CD4-positive, alpha-beta T cell treated with Interleukin-4 for 4 hours (primary cell): Measurements from ENCODE around the gene SLC39A2.
A peak's percentile ranks its signal among the peaks of the same experiment; 100 is the strongest.
"Not testable (repeated sequence)": the region's sequence is repeated elsewhere in the genome, so short reads cannot be mapped to it uniquely, and the experiment has no call there.

Experiments used
- DNase-seq: peaks from one replicate; pipeline ENCODE4 v3.0.0-alpha.2; 2020

SLC39A2 gene

DNA sequence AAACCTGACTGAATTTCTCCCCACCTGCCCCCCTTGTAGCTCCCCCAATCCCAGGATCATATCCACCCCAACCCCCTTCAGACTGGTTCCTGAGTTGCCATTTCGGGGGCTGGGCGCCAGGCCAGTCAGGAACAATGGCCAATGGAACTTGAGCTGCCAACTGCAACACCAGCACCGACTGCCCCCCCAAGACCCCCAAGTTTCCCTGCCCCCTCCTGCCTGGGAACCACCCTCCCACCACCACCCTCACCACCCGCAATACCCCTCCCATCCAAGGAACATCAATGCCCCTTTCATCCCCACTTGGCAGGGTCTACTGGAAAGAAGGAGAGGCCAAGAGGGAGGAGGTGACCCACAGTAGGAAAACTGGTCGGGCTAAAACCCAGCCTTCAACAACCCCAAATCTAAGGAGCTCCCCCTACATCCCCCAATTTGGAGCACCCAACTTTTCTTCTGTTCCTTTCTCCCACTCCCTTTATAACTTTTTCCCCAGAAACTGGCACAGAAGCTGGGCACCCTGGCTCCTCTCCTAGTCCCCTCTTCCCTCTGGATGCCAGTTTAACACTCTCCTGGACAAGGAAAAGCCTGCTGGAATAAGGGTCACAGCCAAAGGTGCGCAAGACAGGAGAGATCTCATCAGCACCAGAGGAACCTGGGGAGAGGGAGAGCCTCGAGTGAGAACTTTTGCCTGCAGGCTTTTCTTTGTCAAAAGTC is 27.3 kb downstream of the SLC39A2 start:
- no peak for DNase-seq

DNA sequence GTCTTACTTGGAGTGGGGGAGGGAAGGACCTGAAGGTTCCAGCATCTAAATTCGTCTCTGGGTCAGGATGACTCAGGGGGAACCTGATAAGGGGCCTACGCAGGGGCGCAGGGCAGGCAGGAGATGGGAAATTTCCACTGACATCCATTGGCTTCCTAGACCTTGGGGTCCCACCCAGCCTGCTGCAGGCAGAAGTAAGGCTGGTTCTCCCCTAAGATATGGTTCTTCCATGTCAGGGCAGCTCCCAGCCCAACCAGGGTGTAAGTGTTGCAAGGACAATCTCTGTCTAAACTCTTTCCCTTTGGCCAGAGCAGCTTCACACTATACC is 27.9 kb downstream of the SLC39A2 start:
- no peak for DNase-seq

DNA sequence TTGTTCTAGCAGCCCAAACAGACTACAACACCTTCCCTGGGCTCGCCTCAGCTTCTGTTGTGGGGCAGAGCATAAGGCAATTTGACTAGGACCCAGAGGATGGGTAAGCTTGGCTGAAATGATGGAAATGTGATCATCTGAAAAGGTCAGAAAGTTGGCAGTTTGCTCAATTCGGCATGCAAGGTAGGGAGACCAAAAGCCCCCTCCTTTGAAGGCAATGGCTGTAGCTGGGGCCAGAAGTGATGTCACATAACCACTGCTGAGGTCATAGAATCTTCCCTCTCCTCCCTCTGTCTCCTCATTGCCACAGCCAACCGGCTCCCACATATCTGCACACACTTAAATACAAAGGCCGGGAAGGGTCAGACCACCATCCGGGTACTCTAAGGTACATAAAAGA is 30.8 kb downstream of the SLC39A2 start, which contains the start of gene TPPP2:
TPPP2 (plus strand) TSS at position 301 of the 400 bp plus-strand sequence. CDS start 365 bp downstream, outside the sequence.
- no peak for DNase-seq

DNA sequence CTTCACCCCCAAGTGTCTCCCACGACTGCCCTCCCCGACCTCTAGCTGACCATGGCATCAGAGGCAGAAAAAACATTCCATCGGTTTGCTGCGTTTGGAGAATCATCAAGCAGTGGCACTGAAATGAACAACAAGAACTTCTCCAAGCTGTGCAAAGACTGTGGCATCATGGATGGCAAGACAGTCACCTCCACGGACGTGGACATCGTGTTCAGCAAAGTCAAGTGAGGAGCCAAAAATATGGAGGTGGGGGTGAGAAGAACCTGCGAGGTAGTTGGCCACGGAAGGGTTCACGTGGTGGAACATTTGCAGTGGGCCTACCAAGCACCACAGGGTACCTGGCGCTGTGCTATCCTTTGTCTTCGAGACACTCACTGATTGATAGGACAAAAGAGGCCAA is 31.4 kb downstream of the SLC39A2 start:
- no peak for DNase-seq

DNA sequence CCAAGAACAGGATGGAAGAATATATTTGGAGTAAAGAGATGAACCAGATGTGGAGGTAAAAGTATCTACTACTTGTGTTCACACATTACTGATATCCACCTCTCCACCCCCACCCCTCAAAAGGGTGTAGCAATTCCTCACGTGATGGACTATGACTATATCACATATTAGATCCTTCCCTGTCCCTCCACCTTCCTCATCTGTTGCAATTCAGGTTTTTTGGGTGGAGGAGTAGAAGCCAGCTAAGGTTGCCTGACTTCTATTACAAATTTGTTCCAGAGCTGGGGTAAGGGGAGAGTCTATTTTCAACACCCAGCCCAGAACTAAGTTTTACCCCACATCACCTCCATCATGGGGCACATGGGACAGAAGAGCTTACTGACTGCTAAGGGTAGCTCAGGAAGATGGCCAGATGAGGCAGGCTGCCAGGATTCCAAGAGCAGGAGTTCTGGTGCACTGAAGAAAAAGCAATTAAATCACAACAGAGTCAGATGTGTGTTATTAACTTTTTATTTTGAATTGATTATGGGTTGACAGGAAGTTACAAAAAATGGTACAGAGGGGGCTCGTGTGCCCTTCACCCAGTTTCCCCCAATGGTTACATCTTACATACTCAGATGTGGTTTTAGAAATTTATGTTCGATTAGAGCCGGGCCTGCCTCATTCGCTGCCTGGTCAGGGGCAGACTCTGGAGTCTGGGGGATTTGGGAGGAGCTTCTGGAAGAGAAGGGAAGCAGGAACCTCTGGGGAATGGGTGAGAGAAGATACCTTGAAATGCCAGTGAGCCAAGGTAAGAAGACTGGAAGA is 33.4 kb downstream of the SLC39A2 start:
- DNase-seq = no peak

DNA sequence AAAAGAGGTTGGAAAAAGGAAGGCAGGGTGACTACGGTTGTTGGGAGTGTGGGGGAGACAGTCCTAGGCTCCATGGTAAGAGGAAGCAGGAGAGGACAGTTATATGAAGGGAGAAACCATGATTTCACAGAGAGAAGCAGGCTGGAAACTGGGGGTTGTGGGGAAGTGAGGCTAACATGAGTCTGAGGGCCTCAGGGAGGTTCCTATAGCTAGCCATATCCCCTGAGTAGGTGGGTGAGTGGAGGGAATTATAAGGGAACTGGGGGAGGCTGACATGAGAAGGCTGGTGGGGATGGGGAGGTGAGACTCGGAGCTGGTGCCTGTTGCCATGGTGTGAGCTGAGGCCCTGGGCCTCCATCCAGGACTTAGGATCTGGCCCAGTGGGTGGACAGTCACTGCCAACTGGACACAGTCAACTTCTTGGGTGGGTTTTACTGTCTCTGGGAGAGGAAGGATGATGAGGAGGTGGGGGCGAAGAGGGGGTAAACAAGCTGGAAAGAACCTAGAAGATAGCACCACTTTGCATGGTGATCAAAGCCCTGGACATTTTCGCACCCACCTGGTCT is 34.1 kb downstream of the SLC39A2 start:
- no peak for DNase-seq

DNA sequence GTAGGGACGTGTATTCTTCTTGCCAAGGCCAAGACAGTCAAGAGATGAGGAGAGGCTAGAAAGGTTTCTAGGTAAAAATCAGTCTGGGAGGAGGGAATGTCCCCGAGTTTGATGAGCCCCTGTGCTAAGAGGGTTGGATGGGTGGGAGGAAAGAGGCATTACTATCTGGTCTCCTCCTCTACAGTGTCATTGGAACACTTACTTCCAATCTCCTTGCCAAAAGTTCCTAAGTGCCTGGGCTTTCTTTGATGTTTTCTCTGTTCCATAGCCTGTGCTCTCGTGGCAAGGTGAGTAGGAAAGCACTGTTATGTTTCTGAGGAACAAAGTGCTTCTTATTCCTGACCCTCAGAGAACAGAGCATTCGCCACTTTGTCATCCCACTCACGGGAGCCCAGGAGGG is 35.6 kb downstream of the SLC39A2 start, which contains the start of gene RNASE13:
RNASE13 (minus strand) TSS at position 101 of the 400 bp plus-strand sequence. CDS start 519 bp downstream, outside the sequence.
- DNase-seq = no peak

DNA sequence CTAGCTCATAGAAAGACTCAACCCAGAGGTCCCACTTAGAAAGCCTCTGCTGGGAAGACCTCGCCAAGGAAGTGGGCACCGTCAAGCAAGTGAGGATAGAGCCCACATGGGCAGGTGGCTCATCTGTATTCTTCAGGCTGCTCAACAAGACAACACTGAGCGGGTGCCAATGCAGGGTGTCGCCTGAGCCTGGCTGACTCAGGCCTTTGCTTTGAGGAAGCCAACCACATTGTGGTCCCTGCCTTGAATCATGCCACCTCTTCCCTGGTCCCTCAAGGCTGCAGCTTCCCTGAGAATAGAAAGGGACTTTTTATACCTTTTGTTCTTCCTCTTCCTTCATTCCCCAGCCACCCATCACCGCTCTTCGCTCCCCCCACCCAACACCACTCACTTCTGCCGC is 37.7 kb downstream of the SLC39A2 start:
- no peak for DNase-seq

DNA sequence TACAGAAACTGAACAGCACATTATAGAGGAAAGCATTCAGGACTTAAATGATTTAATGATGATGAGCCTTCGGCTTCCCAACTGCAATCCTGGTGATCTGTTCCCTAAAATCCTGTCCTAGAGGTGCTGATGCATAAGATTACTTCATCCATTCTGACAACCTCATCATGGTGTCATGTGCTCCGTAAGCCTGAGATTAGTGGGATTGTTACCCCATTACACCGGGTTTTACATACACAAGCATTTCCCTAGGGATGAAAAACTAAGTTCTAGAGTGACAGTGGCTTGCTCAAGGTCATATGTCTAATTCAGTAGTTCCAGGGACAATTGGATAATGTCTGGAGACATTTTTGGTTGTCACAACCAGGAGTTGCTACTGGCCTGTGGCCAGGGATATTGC is 38.1 kb downstream of the SLC39A2 start:
- DNase-seq = no peak

DNA sequence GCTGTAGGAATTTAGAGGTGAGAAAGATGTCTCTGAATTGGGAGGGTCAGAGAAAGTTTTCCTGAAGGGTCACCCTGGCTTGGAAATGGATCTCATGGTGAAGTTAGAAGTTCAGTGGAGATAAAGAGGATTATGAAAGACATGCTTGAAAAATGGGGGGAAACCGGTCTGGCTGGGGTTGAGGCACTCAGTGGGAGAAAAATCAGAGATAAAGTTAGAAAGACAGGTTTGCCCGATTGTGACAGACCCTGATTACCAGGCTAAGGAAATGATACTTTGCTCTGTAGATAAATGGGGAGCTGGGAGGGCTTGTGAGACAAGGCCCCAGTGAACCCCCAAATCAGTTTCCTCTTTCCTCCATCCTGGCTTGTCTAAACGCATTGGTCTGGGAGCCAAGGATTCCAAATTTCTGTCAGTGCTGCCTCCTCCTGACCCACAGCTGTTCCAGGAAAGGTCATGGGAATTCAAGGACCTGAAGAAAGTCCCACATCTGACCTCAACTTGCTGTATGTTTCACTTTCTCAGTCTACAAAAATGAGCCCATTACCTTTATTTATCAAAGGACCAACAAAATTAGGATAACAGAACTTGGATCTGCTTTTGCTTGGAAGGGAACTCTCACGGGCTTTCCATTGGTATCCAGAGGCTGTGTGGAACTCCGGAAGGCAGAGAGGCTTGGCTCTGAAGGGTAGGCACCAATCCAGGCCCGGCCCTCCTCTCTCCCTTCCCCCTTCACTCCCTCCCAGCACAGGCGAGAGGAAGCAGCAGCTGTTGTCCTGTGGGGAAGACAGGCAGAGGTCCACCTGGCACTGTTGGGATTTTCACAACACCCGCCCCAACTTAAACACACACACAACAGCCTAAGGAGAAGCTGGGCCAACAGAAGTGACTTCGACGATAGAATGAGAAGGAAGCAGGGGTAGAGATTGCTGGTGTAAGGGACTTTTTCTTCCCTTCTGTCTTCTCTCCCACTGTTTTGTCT is 39.6 kb downstream of the SLC39A2 start:
- DNase-seq = no peak

DNA sequence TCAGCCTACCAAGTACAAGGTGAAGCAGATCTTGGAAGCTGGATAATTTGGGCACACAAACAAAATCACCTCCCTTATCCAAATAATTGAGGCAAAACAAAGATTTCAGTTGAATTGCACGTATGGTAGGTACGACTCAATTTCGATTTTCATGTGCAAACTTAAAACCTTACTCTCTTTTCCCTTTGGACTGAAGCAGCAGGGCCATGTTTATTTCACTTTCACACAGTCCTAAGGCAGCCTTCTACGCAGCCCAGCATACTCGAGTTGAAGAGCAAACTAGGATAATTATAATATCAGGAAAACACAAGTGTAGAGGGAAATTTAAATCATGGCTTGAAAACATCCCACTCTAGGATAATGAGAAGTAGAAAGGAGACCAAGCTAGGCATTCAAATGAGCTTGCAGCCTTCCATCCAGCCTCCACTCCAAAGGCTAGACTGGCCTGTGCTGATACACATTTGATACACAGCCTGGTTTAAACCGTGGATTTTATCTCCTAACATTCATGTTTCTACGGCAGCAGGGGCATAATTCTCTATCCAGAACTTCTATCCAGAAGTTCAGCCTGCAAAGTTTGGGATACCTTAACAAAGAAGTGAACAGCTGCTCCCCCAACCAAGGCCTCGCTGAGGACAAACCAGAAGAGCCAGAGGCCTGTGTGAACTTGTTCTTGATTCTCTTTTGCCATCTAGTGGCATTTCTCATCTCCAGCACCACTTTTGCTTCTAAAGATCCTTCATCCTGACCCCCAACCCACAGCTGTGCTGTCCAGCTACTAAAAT is 40.7 kb downstream of the SLC39A2 start:
- DNase-seq = peak; percentile 45

DNA sequence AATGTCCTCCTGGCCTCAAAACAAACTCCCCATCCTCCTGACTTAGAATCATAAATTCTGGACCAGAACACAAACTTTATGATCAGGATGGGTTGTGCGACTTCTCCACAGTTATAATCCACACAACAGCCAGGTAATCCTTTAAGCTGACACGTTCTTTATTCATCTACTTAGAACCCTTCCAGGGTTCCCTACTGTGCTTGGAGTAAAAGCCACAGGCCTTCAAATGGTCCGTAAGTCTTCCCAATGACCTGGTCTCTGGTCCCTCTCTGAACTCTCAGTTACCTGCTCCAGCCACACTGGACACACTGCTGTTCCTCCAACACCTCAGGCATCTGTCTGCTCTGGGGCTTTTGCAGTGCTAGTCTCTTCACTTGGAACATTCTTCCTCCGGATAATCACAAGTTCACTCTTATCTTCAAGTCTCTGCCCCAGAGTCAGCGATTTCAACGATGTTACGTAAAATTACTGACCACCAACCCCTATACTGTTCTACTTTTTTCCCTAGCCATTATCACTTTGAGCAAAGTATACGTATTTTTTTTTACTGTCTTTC is 41.4 kb downstream of the SLC39A2 start:
- DNase-seq = no peak

DNA sequence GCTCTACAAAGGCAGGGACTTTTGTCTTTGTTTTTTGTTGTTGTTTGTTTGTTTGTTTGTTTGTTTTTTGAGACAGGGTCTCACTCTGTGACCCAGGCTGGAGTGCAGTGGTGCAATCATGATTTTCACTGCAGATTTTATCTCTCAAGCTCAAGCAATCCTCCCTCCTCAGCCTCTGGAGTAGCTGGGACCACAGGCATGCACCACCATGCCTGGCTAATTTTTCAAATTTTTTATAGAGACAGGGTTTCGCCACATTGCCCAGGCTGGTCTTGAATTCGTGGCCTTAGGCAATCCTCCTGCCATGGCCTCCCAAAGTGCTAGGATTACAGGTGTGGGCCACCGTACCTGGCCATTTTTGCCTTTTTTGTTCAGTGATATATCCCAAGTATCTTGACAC is 41.8 kb downstream of the SLC39A2 start:
- not testable (repeated sequence) for DNase-seq

DNA sequence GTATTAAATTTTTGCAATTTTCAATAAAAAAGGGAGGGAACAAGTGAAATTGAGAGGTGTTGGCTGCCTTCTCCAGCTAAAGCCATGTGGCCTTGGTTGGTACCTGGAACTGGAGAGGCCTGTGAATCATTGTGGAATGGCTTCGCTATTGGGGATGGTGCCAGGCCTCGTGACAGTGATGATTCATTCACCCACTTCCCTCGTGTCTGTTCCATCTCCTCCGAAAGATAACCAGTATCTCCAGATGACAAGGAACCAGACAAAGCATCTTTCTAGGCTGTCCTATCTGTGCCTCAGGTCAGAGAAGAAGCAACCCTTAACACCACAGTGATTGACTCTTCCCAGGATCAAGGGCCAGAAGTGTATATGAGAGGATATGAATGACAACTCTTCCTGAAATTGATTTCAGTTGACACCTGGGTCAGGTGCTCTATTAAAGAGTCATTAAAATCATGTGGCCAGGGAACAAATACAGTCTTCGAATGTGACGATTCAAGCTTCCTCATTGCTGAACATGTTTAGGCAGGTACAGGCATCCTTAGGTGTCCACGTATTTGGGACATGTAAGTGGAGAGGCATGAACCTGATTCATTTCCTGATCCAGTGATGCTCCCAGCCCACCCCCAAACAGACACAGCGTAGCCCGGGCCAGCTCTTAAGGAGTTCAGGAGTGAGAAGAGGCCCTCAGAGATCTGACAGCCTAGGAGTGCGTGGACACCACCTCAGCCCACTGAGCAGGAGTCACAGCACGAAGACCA is 42.8 kb downstream of the SLC39A2 start, which contains the start of gene RNASE7:
RNASE7 (plus strand) TSS at position 687 of the 758 bp plus-strand sequence. CDS start 631 bp downstream, outside the sequence.
- DNase-seq = no peak

DNA sequence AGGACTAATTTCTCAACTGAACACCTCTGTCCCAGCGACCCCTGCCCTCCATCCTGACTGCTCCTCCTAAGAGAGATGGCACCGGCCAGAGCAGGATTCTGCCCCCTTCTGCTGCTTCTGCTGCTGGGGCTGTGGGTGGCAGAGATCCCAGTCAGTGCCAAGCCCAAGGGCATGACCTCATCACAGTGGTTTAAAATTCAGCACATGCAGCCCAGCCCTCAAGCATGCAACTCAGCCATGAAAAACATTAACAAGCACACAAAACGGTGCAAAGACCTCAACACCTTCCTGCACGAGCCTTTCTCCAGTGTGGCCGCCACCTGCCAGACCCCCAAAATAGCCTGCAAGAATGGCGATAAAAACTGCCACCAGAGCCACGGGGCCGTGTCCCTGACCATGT is 43.8 kb downstream of the SLC39A2 start:
- no peak for DNase-seq

DNA sequence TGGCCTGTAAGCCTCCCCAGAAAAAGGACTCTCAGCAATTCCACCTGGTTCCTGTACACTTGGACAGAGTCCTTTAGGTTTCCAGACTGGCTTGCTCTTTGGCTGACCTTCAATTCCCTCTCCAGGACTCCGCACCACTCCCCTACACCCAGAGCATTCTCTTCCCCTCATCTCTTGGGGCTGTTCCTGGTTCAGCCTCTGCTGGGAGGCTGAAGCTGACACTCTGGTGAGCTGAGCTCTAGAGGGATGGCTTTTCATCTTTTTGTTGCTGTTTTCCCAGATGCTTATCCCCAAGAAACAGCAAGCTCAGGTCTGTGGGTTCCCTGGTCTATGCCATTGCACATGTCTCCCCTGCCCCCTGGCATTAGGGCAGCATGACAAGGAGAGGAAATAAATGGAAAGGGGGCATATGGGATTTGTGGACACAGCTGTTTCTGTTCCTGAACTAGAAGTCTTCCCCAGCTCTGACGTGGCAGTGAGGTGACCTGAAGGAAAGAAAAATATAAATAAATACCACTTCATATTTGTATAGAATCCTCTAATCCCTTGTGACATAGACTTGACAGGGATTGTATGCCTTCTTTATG is 44.4 kb downstream of the SLC39A2 start:
- DNase-seq = no peak

DNA sequence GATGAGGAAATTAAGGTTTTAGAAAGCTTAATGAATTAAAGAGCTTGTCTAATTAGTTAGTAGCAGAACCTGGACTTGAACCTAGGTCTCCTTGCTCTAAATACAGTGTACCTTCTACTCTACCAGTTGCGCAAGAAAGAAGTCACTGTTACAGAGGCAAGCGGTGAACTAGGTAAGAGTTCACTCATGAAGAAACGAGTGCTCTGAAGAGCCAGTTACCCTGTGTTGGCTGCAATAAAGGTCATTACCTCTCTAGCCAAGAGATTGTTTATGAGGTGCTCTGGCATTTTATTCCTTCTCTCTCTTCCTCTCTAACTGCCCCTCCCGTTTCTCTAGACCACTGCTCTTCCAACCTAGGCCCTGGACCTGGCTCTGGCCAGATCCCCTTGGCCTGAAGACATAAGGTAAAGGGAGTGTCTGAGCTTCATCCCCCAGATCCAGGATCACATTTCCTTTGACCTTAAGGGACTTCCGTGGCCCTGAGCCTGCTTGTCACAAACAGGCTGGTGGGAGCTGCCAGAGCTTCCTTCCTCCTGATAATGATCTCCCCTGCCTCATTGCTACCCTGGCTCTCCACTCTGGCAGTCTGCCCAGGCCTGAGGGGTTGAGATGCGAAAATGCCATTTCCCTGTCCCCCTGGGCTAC is 45.0 kb downstream of the SLC39A2 start:
- no peak for DNase-seq

DNA sequence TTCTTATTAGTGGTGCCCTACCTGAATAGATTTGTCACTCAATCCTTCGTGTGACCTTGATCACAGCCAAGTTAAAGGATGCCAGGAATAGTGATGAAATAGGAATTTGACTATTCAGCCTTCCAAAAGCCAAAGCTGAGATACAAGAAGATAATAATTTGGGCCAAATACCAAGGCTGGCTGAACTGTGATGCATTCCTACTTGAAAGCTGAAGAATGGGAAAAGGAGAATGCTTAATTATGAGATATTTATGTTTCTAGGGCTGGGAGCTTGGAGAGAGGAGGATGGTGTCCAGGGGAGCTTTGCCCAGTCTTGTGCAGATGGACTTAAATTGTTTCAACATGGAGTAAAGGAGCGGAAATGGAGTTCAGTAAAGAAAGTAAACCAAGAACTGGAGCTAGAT is 48.3 kb downstream of the SLC39A2 start:
- no peak for DNase-seq

DNA sequence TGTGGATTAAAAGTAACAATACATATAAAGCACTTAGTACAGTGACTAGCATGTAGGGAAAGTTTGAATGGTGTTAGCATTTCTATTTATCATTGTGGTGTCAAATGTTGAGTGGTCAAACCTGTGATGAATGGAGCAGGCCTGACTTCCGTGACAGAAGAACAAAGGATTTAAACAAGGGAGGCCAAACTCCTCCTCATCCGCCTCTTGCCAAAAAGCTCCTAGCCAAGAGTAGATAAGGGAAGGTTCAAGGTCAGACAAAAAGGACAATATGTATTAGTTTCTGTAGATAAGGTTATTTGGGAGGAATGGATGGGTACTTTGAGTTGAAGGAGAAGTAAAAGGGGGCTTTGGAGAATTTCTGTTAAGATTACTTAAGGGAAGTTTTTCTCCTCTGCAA is 49.5 kb downstream of the SLC39A2 start:
- DNase-seq = no peak

DNA sequence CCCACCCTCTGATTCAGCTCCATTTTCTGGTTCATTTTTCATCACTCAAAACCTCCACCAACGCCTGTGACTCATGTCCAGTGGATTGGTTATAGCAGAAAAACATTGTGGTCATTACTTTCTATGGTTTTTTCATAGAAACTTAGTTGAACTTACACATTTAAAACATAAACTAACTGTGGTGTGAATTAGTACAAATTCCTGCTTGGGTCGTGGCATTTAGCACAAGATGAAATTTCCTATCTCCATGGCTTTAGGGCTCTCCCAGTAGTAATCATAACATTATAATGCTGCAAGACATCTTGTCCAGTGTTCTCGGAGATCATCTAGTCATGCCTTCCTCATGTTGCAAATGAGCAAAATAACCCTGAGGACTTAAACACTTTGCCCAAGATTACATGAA is 50.2 kb downstream of the SLC39A2 start:
- no peak for DNase-seq
